Measurements from ENCODE around the gene CTDP1.

- no peak for TF ChIP-seq POLR2AphosphoS5 (IDR thresholded peaks at IDR 0.05; ENCODE audit: borderline replicate concordance, low read depth, low read length)
- TF ChIP-seq FOXP2 (optimal IDR thresholded peaks at IDR 0.05; ENCODE audit: control extremely low read depth, extremely low read length, insufficient read depth), result no peak
Observed at GRCh38 chr18:79684283-79684631, 4.7 kb downstream of the CTDP1 start.
